Gastroesophageal sphincter (tissue), 3 donors: ENCODE measurements around the gene DPYD.

Experiments used
- CTCF ChIP-seq, 4 experiments: fragments of 200-600 bp in 2 of 4; fragments of 450-650 bp in 2 of 4; sonication (generic) in 1 of 4; IDR thresholded peaks; one replicate each; pipeline ENCODE4 v1.5.1; 2017 to 2019; ENCODE audit warnings: antibody characterized with exemption in 4 of 4, mild to moderate bottlenecking in 2 of 4, moderate library complexity in 2 of 4
- POLR2A ChIP-seq, 2 donors: fragments of 450-650 bp; IDR thresholded peaks; one replicate each; pipeline ENCODE4 v1.6.1; 2017; ENCODE audit warnings: antibody characterized with exemption in 2 of 2, mild to moderate bottlenecking in 2 of 2, moderate library complexity in 1 of 2
- POLR2AphosphoS5 ChIP-seq: sonication (generic); formaldehyde crosslinking; IDR thresholded peaks from one replicate; pipeline ENCODE4 v1.6.1; 2017; ENCODE audit warnings: antibody characterized with exemption

- TF ChIP-seq POLR2A (IDR thresholded peaks at IDR 0.05) (no peak), CTCF (IDR thresholded peaks at IDR 0.05) (no peak), POLR2AphosphoS5 (no peak)
Measured at GRCh38 chr1:97784661-97785060, 136.2 kb downstream of the DPYD start.
